DOHH2 (cell line): ENCODE measurements around the gene SYVN1.

ENCODE experiments used
- CTCF ChIP-seq: fragments of 200-600 bp; sonication (generic); IDR thresholded peaks from one replicate; pipeline ENCODE4 v1.5.1; 2014; ENCODE audit warnings: antibody characterized with exemption, mild to moderate bottlenecking, low read depth, low read length; ENCODE audit not compliant: poor library complexity, severe bottlenecking
- EZH2phosphoT487 ChIP-seq: fragments of 200-600 bp; sonication (generic); IDR thresholded peaks from 2 replicates; pipeline ENCODE4 v1.6.1; 2017; ENCODE audit warnings: borderline replicate concordance, mild to moderate bottlenecking, antibody characterized with exemption, low read length, moderate library complexity, mixed read lengths

GRCh38 chr11:65131417-65131776, 2.9 kb downstream of the SYVN1 start:
- TF ChIP-seq CTCF: no peak
- no peak for TF ChIP-seq EZH2phosphoT487
